Duodenal mucosa (tissue), 2 donors: ENCODE results near the gene MAEA.
"Not testable (repeated sequence)": the region's sequence is repeated elsewhere in the genome, so short reads cannot be mapped to it uniquely, and the experiment has no call there.

Source experiments
- H3K27ac ChIP-seq: one replicate; pipeline ENCODE4 v1.7.0; 2013; ENCODE audit warnings: low read depth, low read length
- H3K27me3 ChIP-seq, 2 donors: one replicate each; pipeline ENCODE4 v1.7.0; 2013; ENCODE audit warnings: low read length in 2 of 2, control low read depth in 1 of 2; ENCODE audit not compliant: insufficient read depth in 2 of 2, control insufficient read depth in 1 of 2
- H3K36me3 ChIP-seq, 2 donors: one replicate each; pipeline ENCODE4 v1.7.0; 2013; ENCODE audit warnings: low read length in 2 of 2, control low read depth in 1 of 2; ENCODE audit not compliant: insufficient read depth in 2 of 2, control insufficient read depth in 1 of 2
- H3K4me1 ChIP-seq, 2 donors: one replicate each; pipeline ENCODE4 v1.7.0; 2013; ENCODE audit warnings: low read length in 2 of 2, control low read depth in 1 of 2; ENCODE audit not compliant: insufficient read depth in 2 of 2, control insufficient read depth in 1 of 2
- H3K4me3 ChIP-seq, 2 donors: one replicate each; pipeline ENCODE4 v1.7.0; 2013; ENCODE audit warnings: low read length in 2 of 2, low read depth in 1 of 2
- H3K9ac ChIP-seq, 2 donors: one replicate each; pipeline ENCODE4 v1.7.0; 2013; ENCODE audit warnings: low read length in 2 of 2, low read depth in 1 of 2
- H3K9me3 ChIP-seq, 2 donors: one replicate each; pipeline ENCODE4 v1.7.0; 2013; ENCODE audit warnings: low read length in 2 of 2, control low read depth in 1 of 2; ENCODE audit not compliant: control insufficient read depth in 1 of 2

The MAEA gene

DNA sequence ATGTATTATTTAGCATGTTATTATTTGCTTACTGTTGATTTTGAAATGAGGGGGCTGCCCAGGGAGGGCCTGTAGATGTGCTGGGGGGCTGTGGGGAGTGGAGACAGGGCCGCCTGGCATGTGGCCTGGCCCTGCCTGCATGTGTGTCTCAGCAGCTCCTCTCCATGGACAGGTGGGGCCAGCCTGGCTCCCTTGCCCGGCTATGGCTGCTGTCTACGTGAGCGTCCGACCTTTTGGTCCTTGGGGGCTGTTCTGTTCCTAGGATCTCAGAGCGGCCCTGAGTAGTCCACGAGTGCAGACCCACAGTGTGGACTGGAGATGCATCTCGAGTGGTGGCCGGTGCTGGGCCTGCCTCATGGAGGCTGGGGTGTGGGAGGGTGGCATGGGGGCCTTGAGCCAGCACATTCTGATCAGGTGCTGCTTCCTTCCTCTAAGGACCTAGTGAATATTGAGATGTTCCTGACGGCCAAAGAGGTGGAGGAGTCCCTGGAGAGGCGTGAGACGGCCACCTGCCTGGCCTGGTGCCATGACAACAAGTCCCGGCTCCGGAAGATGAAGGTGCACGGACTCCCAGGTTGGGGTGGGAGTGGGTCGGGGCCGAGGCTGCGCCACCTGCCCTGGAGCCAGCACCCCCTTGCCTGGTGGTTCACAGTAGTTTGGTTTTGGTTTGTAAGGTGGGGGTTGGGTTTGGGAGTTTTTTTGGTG, 32.4 kb downstream of the MAEA start:
- Histone ChIP-seq H3K27ac (no peak overlapping the region), H3K4me3 (no peak overlapping the region), H3K4me1 (no peaks in the 10 kb centered on the region), H3K27me3 (no peaks in the 10 kb centered on the region), H3K9me3 (no peaks in the 10 kb centered on the region), H3K36me3 (peaks cover 28 to 77% of the 10 kb centered on the region in 2 donors), H3K9ac (no peak overlapping the region)

GRCh38 chr4:1323280-1323634, 33.6 kb downstream of the MAEA start:
- Histone ChIP-seq H3K9me3 (no peaks in the 10 kb centered on the region), H3K9ac (no peak overlapping the region), H3K27me3 (no peaks in the 10 kb centered on the region), H3K36me3 (peaks cover 24 to 78% of the 10 kb centered on the region in 2 donors), H3K27ac (no peak overlapping the region), H3K4me3 (no peak overlapping the region), H3K4me1 (no peaks in the 10 kb centered on the region)

DNA sequence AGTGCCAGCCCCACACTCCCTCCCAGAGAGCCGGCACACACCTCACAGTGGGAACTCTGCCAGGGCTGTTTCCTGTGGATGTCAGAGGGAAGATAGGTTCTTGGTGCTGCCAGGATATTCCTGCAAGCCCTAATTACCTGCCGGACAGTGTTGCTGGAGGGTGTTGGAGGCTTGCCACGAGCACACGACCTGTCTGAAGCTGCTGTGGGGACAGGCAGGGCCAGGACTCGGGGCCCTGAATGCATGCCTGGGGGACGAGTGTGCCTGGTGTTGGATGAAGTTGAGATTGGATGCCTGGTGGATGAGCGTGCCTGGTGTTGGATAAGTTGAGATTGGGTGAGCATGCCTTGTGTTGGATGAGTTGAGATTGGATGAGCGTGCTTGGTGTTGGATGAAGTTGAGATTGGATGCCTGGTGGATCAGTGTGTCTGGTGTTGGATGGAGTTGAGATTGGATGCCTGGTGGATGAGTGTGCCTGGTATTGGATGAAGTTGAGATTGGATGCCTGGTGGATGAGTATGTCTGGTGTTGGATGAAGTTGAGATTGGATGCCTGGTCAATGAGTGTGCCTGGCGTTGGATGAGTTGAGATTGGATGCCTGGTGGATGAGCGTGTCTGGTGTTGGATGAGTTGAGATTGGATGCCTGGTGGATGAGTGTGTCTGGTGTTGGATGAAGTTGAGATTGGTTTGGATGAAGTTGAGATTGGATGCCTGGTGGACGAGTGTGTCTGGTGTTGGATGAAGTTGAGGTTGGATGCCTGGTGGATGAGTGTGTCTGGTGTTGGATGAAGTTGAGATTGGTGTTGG, 34.1 kb downstream of the MAEA start:
- Histone ChIP-seq H3K9ac (no peak overlapping the region), H3K4me3 (no peak overlapping the region), H3K27ac (no peak overlapping the region), H3K36me3 (peaks cover 28 to 78% of the 10 kb centered on the region in 2 donors), H3K27me3 (no peaks in the 10 kb centered on the region), H3K9me3 (no peaks in the 10 kb centered on the region), H3K4me1 (no peaks in the 10 kb centered on the region)

DNA sequence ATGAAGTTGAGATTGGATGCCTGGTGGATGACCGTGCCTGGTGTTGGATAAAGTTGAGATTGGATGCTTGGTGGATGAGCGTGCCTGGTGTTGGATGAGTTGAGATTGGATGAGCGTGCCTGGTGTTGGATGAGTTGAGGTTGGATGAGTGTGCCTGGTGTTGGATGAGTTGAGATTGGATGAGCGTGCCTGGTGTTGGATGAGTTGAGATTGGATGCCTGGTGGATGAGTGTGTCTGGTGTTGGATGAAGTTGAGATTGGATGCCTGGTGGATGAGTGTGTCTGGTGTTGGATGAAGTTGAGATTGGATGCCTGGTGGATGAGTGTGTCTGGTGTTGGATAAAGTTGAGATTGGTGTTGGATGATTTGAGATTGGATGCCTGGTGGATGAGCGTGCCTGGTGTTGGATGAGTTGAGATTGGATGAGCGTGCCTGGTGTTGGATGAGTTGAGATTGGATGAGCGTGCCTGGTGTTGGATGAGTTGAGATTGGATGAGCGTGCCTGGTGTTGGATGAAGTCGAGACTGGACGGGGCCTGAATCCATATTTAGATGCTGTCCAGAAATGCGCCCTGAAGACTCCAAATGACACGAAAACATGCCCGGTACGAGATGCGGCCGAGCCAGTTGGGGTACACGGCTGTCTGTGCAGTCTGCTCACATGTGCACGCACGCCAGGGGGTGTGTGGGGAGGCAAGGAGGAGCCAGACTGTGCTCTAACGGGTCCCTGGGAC, 34.9 kb downstream of the MAEA start:
- not testable (repeated sequence) for H3K27me3 ChIP-seq, H3K4me3 ChIP-seq, H3K9me3 ChIP-seq, H3K4me1 ChIP-seq, H3K9ac ChIP-seq, H3K27ac ChIP-seq
- H3K36me3 ChIP-seq: peaks cover 23 to 78% of the 10 kb centered on the region in 2 donors

GRCh38 chr4:1325176-1325480, 35.4 kb downstream of the MAEA start:
- no peak overlapping the region for H3K9ac ChIP-seq
- H3K4me1 ChIP-seq: no peaks in the 10 kb centered on the region
- H3K4me3 ChIP-seq: no peak overlapping the region
- H3K9me3 ChIP-seq: no peaks in the 10 kb centered on the region
- no peaks in the 10 kb centered on the region for H3K27me3 ChIP-seq
- no peak overlapping the region for H3K27ac ChIP-seq
- H3K36me3 ChIP-seq: peaks cover 23 to 82% of the 10 kb centered on the region in 2 donors

DNA sequence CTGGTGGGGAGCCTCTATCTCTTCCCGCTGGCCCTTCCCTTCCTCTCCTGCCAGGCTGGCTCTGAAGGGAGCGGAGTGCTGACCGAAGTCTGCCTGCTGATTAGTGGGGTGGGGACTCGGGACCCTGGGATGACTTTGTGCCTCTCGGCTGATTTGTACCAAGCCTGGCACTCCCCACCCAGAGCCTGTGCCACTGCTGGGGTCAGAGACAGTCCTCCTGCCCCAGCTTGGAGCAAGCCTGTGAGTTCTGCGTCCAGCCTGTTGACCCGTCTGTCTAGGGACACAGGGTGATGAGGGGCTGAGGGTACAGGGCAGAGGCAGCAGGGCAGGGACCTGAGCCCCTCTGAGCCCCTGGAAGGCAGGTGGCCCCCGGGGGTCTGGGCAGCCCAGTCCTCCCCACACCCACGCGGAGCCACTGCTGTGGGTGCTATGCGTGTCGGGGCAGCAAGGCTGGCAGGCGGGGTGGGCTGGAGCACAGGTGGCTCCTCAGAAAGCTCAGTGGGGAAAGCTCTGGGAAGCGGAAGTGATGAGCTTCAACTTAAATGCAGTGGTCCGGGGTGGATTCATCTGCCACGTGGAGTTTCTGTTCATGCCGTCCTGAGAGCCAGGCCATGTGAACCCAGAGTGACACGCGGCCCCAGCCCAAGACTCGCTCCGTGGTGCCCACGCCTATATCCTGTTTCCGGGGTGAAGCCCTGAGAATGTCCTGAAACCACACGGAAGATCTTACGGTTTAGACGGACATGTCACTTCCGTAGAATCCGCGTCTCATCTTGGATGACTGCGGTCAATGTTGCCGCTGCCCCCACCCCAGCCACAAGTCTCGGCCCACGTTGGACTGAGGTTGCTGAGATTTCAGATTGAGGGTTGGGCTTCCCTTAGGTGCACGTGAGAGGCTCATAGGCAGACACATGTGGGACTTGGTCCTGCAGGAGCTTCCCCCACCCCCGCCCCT, 36.3 kb downstream of the MAEA start:
- Histone ChIP-seq H3K27ac (no peak overlapping the region), H3K4me1 (no peaks in the 10 kb centered on the region), H3K36me3 (peaks cover 23 to 86% of the 10 kb centered on the region in 2 donors), H3K9me3 (no peaks in the 10 kb centered on the region), H3K4me3 (no peak overlapping the region), H3K9ac (no peak overlapping the region), H3K27me3 (no peaks in the 10 kb centered on the region)

GRCh38 chr4:1326751-1327525, 37.2 kb downstream of the MAEA start:
- H3K27ac ChIP-seq: no peak overlapping the region
- no peaks in the 10 kb centered on the region for H3K9me3 ChIP-seq
- peaks cover 27 to 89% of the 10 kb centered on the region in 2 donors for H3K36me3 ChIP-seq
- no peaks in the 10 kb centered on the region for H3K27me3 ChIP-seq
- no peak overlapping the region for H3K4me3 ChIP-seq
- H3K4me1 ChIP-seq: no peaks in the 10 kb centered on the region
- H3K9ac ChIP-seq: no peak overlapping the region

- Histone ChIP-seq H3K4me1 (no peaks in the 10 kb centered on the region), H3K4me3 (no peak overlapping the region), H3K9me3 (no peaks in the 10 kb centered on the region), H3K9ac (no peak overlapping the region), H3K27me3 (no peaks in the 10 kb centered on the region), H3K27ac (no peak overlapping the region), H3K36me3 (peaks cover 23 to 89% of the 10 kb centered on the region in 2 donors)
These were observed 38.0 kb downstream of the MAEA start for GRCh38 chr4:1327526-1328266.
